ENCODE results near the gene ABLIM3.

- no peak for TF ChIP-seq CTCF (IDR thresholded peaks at IDR 0.05; ENCODE audit: low read length)
- TF ChIP-seq EZH2 (optimal IDR thresholded peaks at IDR 0.05; ENCODE audit: low read depth, low read length): no peak
Observed at GRCh38 chr5:149203921-149204441, 62.7 kb downstream of the ABLIM3 start.

All from MM.1S (cell line).